Panc1 (cell line): Measurements from ENCODE around the gene HOXB13. TPM values are rescaled to one million over a fixed set of nuclear protein-coding genes. Genes with fewer than 3 reads are reported as not detected.

Experiments
- ATAC-seq: fragments of 200-7000 bp; cut with Tn5 transposase; 2 replicates; pipeline ENCODE4 v1.9.1; 2020; ENCODE audit warnings: mild to moderate bottlenecking, moderate library complexity
- BruUV-seq: library from RNA; stranded (reverse); fragments of 400-500 nt; replicated peaks from 2 replicates; lab custom pipeline; 2021; lab: Mats Ljungman, UMichigan
- CTCF ChIA-PET: fragments of 300-600 bp; sonication (Branson Sonifier 250); formaldehyde crosslinking; loops from one replicate; lab custom pipeline; 2022; ENCODE audit warnings: antibody characterized with exemption; lab: Charles Lee
- POLR2A ChIA-PET: fragments of 300-600 bp; sonication (Branson Sonifier 250); formaldehyde crosslinking; loops from one replicate; lab custom pipeline; 2022; ENCODE audit warnings: antibody characterized with exemption; lab: Charles Lee
- DNase-seq: peaks from one replicate; pipeline ENCODE4 v3.0.0-alpha.2; 2010; ENCODE audit warnings: low read depth, low spot score
- H3K27ac ChIP-seq: 2 replicates; pipeline ENCODE4 v1.5.1; 2011; ENCODE audit warnings: mild to moderate bottlenecking, low read length, inconsistent platforms
- H3K27me3 ChIP-seq: fragments of 200-500 bp; sonication (Bioruptor generic); 2 replicates; pipeline ENCODE4 v1.6.0; 2014; ENCODE audit warnings: low read length, inconsistent platforms; ENCODE audit not compliant: control insufficient read depth, insufficient read depth
- H3K36me3 ChIP-seq: fragments of 200-500 bp; sonication (Bioruptor generic); 2 replicates; pipeline ENCODE4 v1.5.1; 2014; ENCODE audit warnings: inconsistent platforms, mild to moderate bottlenecking, low read length, moderate library complexity; ENCODE audit not compliant: control insufficient read depth, insufficient read depth
- H3K4me1 ChIP-seq: 2 replicates; pipeline ENCODE4 v1.5.1; 2011; ENCODE audit warnings: inconsistent platforms, mild to moderate bottlenecking, low read length, moderate library complexity; ENCODE audit not compliant: control insufficient read depth, insufficient read depth
- H3K4me3 ChIP-seq, 2 experiments: 2 replicates each; pipeline ENCODE4 v1.5.1; 2011 to 2012; ENCODE audit warnings: low read depth in 2 of 2, low read length in 2 of 2, mild to moderate bottlenecking in 2 of 2, inconsistent platforms in 1 of 2, moderate library complexity in 1 of 2
- H3K9me3 ChIP-seq: fragments of 200-500 bp; sonication (Bioruptor generic); 2 replicates; pipeline ENCODE4 v1.5.1; 2014; ENCODE audit warnings: low read depth, mild to moderate bottlenecking, inconsistent platforms, low read length, moderate library complexity; ENCODE audit not compliant: control insufficient read depth, insufficient read depth
- CTCF ChIP-seq: fragments of 450-650 bp; IDR thresholded peaks from 2 replicates; pipeline ENCODE4 v1.5.1; 2017; ENCODE audit warnings: mild to moderate bottlenecking
- POLR2AphosphoS5 ChIP-seq: IDR thresholded peaks from 2 replicates; pipeline ENCODE4 v1.6.1; 2012; ENCODE audit warnings: mild to moderate bottlenecking, low read depth, low read length, moderate library complexity
- REST ChIP-seq, 2 experiments: IDR thresholded peaks; 2 replicates each; pipeline ENCODE4 v1.6.1; 2011 to 2012; ENCODE audit warnings: low read depth in 2 of 2, control low read depth in 1 of 2, low read length in 1 of 2, mild to moderate bottlenecking in 1 of 2, moderate library complexity in 1 of 2; ENCODE audit not compliant: insufficient read depth in 1 of 2
- SIN3A ChIP-seq: IDR thresholded peaks from 2 replicates; pipeline ENCODE4 v1.6.1; 2012; ENCODE audit warnings: low read depth, mild to moderate bottlenecking, low read length, moderate library complexity, borderline replicate concordance; ENCODE audit not compliant: insufficient read depth
- TCF7L2 ChIP-seq: IDR thresholded peaks from 2 replicates; pipeline ENCODE4 v1.6.1; 2011; ENCODE audit warnings: mild to moderate bottlenecking, low read depth, low read length, inconsistent platforms
- in situ Hi-C: cut with HindIII; loops from 2 replicates; pipeline ENCODE4 v1.10.0; 2016; ENCODE audit warnings: low sequenced_read_pairs, low pct_unique_long_range_greater_than_20kb
- intact Hi-C: fragments of 100-400 bp; cut with micrococcal nuclease; formaldehyde crosslinking; loops from one replicate; pipeline ENCODE4 v1.10.0; 2022; ENCODE audit not compliant: unreplicated experiment
- total RNA-seq: library from RNA; stranded (reverse); gene quantifications from one replicate; pipeline ENCODE4 v1.2.1, GENCODE V29; 2021; ENCODE audit not compliant: unreplicated experiment

The HOXB13 gene
- total RNA-seq, 1 experiment from 2014 or later: 8.1 TPM

DNA sequence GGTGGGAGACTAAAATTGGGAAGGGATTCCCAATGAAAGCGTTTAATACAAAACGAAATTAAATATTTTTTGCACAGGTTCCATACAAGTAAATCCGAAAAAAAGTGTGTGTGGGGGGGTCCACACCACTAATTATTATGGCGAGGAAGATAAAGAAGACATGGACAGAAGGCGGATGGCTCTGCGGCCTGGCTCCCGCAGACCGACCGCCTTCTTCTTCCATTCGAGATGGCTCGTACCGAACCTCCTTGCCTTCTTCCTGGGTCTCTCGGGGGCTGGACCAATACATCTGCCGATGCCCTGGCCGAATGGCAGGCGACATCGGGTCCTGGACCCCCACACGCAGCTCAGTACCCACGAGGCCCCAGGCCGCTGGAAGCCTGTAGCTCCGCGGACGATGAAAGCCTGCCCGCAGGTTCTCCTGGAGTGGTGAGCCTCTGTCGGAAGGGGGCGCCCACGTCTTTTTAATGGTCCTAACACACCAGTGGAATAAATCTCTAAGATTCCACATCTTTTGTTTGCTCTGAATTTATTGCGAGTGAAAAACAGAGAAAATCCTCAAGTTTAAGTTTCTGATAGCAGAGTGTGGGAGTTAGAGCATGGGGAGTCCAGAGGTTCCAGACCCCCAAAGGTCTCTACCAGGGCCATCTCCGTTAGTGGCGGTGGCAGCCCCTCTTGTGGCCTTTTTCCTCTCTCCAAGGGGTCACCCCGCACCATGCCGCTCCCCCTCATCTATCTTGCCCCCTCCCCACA, 4.1 kb downstream of the HOXB13 start:
- H3K4me3 ChIP-seq: peak overlapping the region in 1 of 2 experiments; percentile 4; a peak in 1 of 4 replicates
- H3K27ac ChIP-seq: no peak overlapping the region
- no peaks in the 10 kb centered on the region for H3K36me3 ChIP-seq
- intact Hi-C loops: loop anchor here (1.0 to 5.0 kb wide), 3 partner anchors 47 to 155 kb away; no protein-coding TSS in a partner anchor
- DNase-seq (peak; percentile 22), ATAC-seq (peak; percentile 85)
- H3K9me3 ChIP-seq: no peaks in the 10 kb centered on the region
- TSS peak; percentile 83 for BruUV-seq
- in situ Hi-C loops: no loop called here
- H3K4me1 ChIP-seq: peaks cover 3% of the 10 kb centered on the region; the same call in 1 of the 2 replicates
- no peaks in the 10 kb centered on the region for H3K27me3 ChIP-seq
- CTCF ChIA-PET: interaction anchor here (0.6 to 4.6 kb wide), 27 partner anchors 10 to 311 kb away, joined by 3 to 98 read pairs (median 4); no protein-coding TSS in a partner anchor
- TF ChIP-seq TCF7L2 (peak; percentile 95), SIN3A (no peak), CTCF (peak; percentile 95), POLR2AphosphoS5 (no peak), REST (IDR thresholded peaks at IDR 0.05; ENCODE audit: insufficient read depth in 1 of 2, low read depth in 2 of 2, low read length in 1 of 2) (no peak)
- POLR2A ChIA-PET: interaction anchor here (0.6 kb wide), 2 partner anchors 11 to 183 kb away, joined by 3 to 11 read pairs; no protein-coding TSS in a partner anchor

GRCh38 chr17:48723423-48724250, 4.9 kb downstream of the HOXB13 start:
- no peaks in the 10 kb centered on the region for H3K27me3 ChIP-seq
- intact Hi-C loops (loop anchor here (1.0 to 5.0 kb wide), 2 partner anchors 46 to 68 kb away; no protein-coding TSS in a partner anchor), in situ Hi-C loops (no loop called here)
- H3K36me3 ChIP-seq: no peaks in the 10 kb centered on the region
- no TSS peak for BruUV-seq
- ATAC-seq (no peak), DNase-seq (no peak)
- ChIA-PET CTCF (interaction anchor here (0.6 to 4.6 kb wide), 23 partner anchors 8 to 312 kb away, joined by 3 to 98 read pairs (median 4); no protein-coding TSS in a partner anchor), POLR2A (no interaction called here)
- TF ChIP-seq SIN3A: no peak
- no peak for TF ChIP-seq CTCF
- no peak for TF ChIP-seq TCF7L2
- no peak for TF ChIP-seq REST (IDR thresholded peaks at IDR 0.05; ENCODE audit: insufficient read depth in 1 of 2, low read depth in 2 of 2, low read length in 1 of 2)
- TF ChIP-seq POLR2AphosphoS5: no peak
- H3K27ac ChIP-seq: no peak overlapping the region
- H3K4me3 ChIP-seq: no peak overlapping the region
- H3K9me3 ChIP-seq: no peaks in the 10 kb centered on the region
- H3K4me1 ChIP-seq: peaks cover 3% of the 10 kb centered on the region; the same call in 1 of the 2 replicates
